HuH-7 (cell line): Measurements from ENCODE around the gene MOCS1.

Source experiments
- DNase-seq: peaks from one replicate; pipeline ENCODE4 v3.0.0; 2011; ENCODE audit warnings: low spot score

MOCS1 gene

GRCh38 chr6:39876111-39876510 is 58.2 kb downstream of the MOCS1 start:
- DNase-seq = no peak

GRCh38 chr6:39873439-39873838 is 60.8 kb downstream of the MOCS1 start:
- no peak for DNase-seq

DNA sequence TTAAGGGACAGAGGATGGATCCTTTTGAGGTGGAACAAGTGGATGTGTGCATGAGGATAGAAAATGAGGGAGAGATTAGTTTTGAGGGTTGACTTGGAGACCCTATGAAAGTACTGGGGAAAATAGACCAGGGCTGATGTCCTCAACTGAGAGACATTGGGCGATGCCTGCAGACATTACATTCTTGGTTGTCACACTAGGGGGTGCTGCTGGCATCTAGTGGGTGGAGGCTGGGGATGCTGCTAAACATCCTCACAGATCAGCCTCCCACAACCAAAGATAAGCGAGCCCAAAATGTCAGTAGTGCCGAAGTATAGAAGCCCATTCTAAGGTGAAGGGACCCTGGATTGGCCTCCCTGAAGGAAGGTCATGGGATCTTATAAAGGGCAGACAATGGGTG is 63.3 kb downstream of the MOCS1 start:
- DNase-seq = no peak

GRCh38 chr6:39867592-39867991 is 66.7 kb downstream of the MOCS1 start:
- no peak for DNase-seq

- peak; percentile 62 for DNase-seq
Measured at GRCh38 chr6:39865011-39865888, 69.0 kb downstream of the MOCS1 start.

GRCh38 chr6:39861663-39862062 is 72.6 kb downstream of the MOCS1 start:
- no peak for DNase-seq

- DNase-seq = no peak
Measured at GRCh38 chr6:39859025-39859424, 75.2 kb downstream of the MOCS1 start.

DNA sequence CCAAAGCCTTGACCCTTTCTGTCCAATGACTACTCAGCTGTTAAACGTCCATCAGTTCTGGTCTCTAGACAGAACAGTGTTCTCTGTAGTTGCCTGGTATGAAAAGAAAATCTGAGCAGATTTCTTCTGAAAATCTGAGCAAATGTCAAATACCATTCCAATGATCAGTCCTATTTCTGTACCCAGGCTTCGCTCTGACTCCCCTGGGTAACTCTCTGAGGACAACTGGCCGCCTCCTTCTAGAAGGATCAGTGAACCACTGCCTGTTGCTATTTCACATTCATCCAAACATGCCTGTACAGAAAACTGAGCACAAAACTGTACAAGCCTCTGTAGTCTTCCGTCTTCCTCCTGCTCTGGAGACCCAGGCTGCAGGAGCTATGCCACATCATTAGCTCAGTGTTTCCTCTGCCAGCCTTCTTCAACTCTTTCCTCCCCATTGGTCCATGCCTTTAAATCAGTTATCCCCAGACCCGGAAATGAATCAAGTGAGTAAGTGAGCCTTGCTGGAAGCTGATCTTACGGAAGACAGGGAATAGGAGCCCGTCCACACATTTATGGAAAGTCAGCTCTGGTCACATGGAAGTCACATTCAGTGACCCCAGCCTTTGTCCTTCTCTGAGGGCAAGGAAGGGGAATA is 78.8 kb downstream of the MOCS1 start:
- no peak for DNase-seq
